ENCODE results near the gene SLCO3A1.

GRCh38 chr15:92025706-92026270 is 172.3 kb downstream of the SLCO3A1 start:
- TF ChIP-seq POLR2A (IDR thresholded peaks at IDR 0.05; ENCODE audit: low read length) (no peak), GATA1 (IDR thresholded peaks at IDR 0.05; ENCODE audit: low read depth, low read length) (no peak)

Measured in erythroblast (primary cell).